NCI-H2107 (cell line): ENCODE results near the gene PPM1A.

Source experiments
- DNase-seq: peaks from one replicate; lab custom pipeline; 2025; lab: John Stamatoyannopoulos, UW

The PPM1A gene

GRCh38 chr14:60323199-60323896 is 74.3 kb downstream of the PPM1A start:
- no peak for DNase-seq

GRCh38 chr14:60324837-60325236 is 75.8 kb downstream of the PPM1A start:
- no peak for DNase-seq

- no peak for DNase-seq
Measured at GRCh38 chr14:60326274-60326673, 77.3 kb downstream of the PPM1A start.

- DNase-seq: peak; percentile 95
Measured at GRCh38 chr14:60327447-60328331, 78.7 kb downstream of the PPM1A start.

GRCh38 chr14:60328583-60328982 is 79.6 kb downstream of the PPM1A start:
- no peak for DNase-seq

GRCh38 chr14:60329274-60329673 is 80.3 kb downstream of the PPM1A start:
- DNase-seq: no peak

GRCh38 chr14:60331201-60332045 is 82.4 kb downstream of the PPM1A start:
- DNase-seq: peak; percentile 94

- no peak for DNase-seq
Measured at GRCh38 chr14:60332046-60332399, 83.0 kb downstream of the PPM1A start.

- no peak for DNase-seq
Measured at GRCh38 chr14:60332869-60333268, 83.8 kb downstream of the PPM1A start.

GRCh38 chr14:60339571-60339970 is 90.5 kb downstream of the PPM1A start:
- no peak for DNase-seq

GRCh38 chr14:60343571-60344071 is 94.6 kb downstream of the PPM1A start:
- no peak for DNase-seq

GRCh38 chr14:60344751-60345150 is 95.7 kb downstream of the PPM1A start:
- no peak for DNase-seq

- DNase-seq: no peak
Measured at GRCh38 chr14:60346706-60347105, 97.7 kb downstream of the PPM1A start.

- peak; percentile 35 for DNase-seq
Measured at GRCh38 chr14:60348211-60348610, 99.2 kb downstream of the PPM1A start.
